T-helper 2 cell treated with Interferon-gamma antibody and Interleukin-4, amounts not matched to agents 5 μg/mL and 100 μg/mL, for 36 hours (primary cell): Measurements from ENCODE around the gene ASIC3.

Source experiments
- DNase-seq: peaks from one replicate; pipeline ENCODE4 v3.0.0; 2021; ENCODE audit warnings: low spot score
- H3K27ac Mint-ChIP-seq: one replicate; pipeline ENCODE4 v1.8.0; 2021; ENCODE audit warnings: mild to moderate bottlenecking, mixed read lengths
- H3K27me3 Mint-ChIP-seq: one replicate; pipeline ENCODE4 v1.8.0; 2021; ENCODE audit warnings: low read depth, mixed read lengths
- H3K36me3 Mint-ChIP-seq: one replicate; pipeline ENCODE4 v1.8.0; 2021; ENCODE audit warnings: low read depth, mixed read lengths
- H3K4me1 Mint-ChIP-seq: one replicate; pipeline ENCODE4 v1.8.0; 2021; ENCODE audit warnings: low read depth, mixed read lengths
- H3K4me3 Mint-ChIP-seq: one replicate; pipeline ENCODE4 v1.8.0; 2022; ENCODE audit warnings: mild to moderate bottlenecking, moderate library complexity, mixed read lengths
- H3K9me3 Mint-ChIP-seq: one replicate; pipeline ENCODE4 v1.8.0; 2021; ENCODE audit warnings: mixed read lengths

Gene ASIC3

GRCh38 chr7:151089893-151090730, 41.8 kb downstream of the ASIC3 start:
- no peak overlapping the region for H3K4me3 Mint-ChIP-seq
- peaks cover 2% of the 10 kb centered on the region for H3K27me3 Mint-ChIP-seq
- no peak overlapping the region for H3K27ac Mint-ChIP-seq
- no peaks in the 10 kb centered on the region for H3K36me3 Mint-ChIP-seq
- DNase-seq, result no peak
- H3K9me3 Mint-ChIP-seq, result no peaks in the 10 kb centered on the region
- peaks cover 17% of the 10 kb centered on the region for H3K4me1 Mint-ChIP-seq

- Mint-ChIP-seq H3K27me3 (no peaks in the 10 kb centered on the region), H3K4me1 (peaks cover 8% of the 10 kb centered on the region), H3K4me3 (no peak overlapping the region), H3K27ac (no peak overlapping the region), H3K36me3 (no peaks in the 10 kb centered on the region), H3K9me3 (no peaks in the 10 kb centered on the region)
- DNase-seq, result no peak
Measured at GRCh38 chr7:151091003-151091402, 42.7 kb downstream of the ASIC3 start.

- no peaks in the 10 kb centered on the region for H3K27me3 Mint-ChIP-seq
Measured at GRCh38 chr7:151091431-151091830, 43.1 kb downstream of the ASIC3 start.

GRCh38 chr7:151091988-151092387, 43.7 kb downstream of the ASIC3 start:
- Mint-ChIP-seq H3K4me1 (peaks cover 8% of the 10 kb centered on the region), H3K27ac (no peak overlapping the region), H3K4me3 (no peak overlapping the region), H3K9me3 (no peaks in the 10 kb centered on the region), H3K27me3 (no peaks in the 10 kb centered on the region), H3K36me3 (no peaks in the 10 kb centered on the region)
- no peak for DNase-seq

More at GRCh38 chr7:151091431-151091830, 43.1 kb downstream of the ASIC3 start:
- DNase-seq, result no peak
- Mint-ChIP-seq H3K36me3 (no peaks in the 10 kb centered on the region), H3K9me3 (no peaks in the 10 kb centered on the region), H3K4me1 (peaks cover 8% of the 10 kb centered on the region), H3K27ac (no peak overlapping the region), H3K4me3 (no peak overlapping the region)

- Mint-ChIP-seq H3K27ac (no peak overlapping the region), H3K4me3 (no peak overlapping the region), H3K4me1 (peaks cover 4% of the 10 kb centered on the region), H3K36me3 (no peaks in the 10 kb centered on the region), H3K9me3 (no peaks in the 10 kb centered on the region), H3K27me3 (no peaks in the 10 kb centered on the region)
- no peak for DNase-seq
Measured at GRCh38 chr7:151093748-151094147, 45.4 kb downstream of the ASIC3 start.

GRCh38 chr7:151094675-151095074, 46.3 kb downstream of the ASIC3 start:
- no peaks in the 10 kb centered on the region for H3K4me1 Mint-ChIP-seq
- no peaks in the 10 kb centered on the region for H3K36me3 Mint-ChIP-seq
- H3K27me3 Mint-ChIP-seq, result no peaks in the 10 kb centered on the region
- no peak for DNase-seq
- no peak overlapping the region for H3K4me3 Mint-ChIP-seq
- H3K9me3 Mint-ChIP-seq, result no peaks in the 10 kb centered on the region
- no peak overlapping the region for H3K27ac Mint-ChIP-seq

- no peak for DNase-seq
- no peaks in the 10 kb centered on the region for H3K36me3 Mint-ChIP-seq
- no peaks in the 10 kb centered on the region for H3K27me3 Mint-ChIP-seq
- H3K9me3 Mint-ChIP-seq, result no peaks in the 10 kb centered on the region
- no peak overlapping the region for H3K27ac Mint-ChIP-seq
- no peaks in the 10 kb centered on the region for H3K4me1 Mint-ChIP-seq
- H3K4me3 Mint-ChIP-seq, result no peak overlapping the region
Measured at GRCh38 chr7:151095123-151095797, 46.9 kb downstream of the ASIC3 start.

GRCh38 chr7:151095828-151096475, 47.6 kb downstream of the ASIC3 start:
- no peak overlapping the region for H3K4me3 Mint-ChIP-seq
- no peaks in the 10 kb centered on the region for H3K9me3 Mint-ChIP-seq
- DNase-seq, result no peak
- H3K27me3 Mint-ChIP-seq, result no peaks in the 10 kb centered on the region
- no peak overlapping the region for H3K27ac Mint-ChIP-seq
- H3K36me3 Mint-ChIP-seq, result no peaks in the 10 kb centered on the region
- H3K4me1 Mint-ChIP-seq, result no peaks in the 10 kb centered on the region

GRCh38 chr7:151099486-151100211, 51.3 kb downstream of the ASIC3 start:
- Mint-ChIP-seq H3K36me3 (no peaks in the 10 kb centered on the region), H3K4me3 (no peak overlapping the region), H3K27me3 (no peaks in the 10 kb centered on the region), H3K9me3 (no peaks in the 10 kb centered on the region), H3K27ac (no peak overlapping the region), H3K4me1 (no peaks in the 10 kb centered on the region)
- no peak for DNase-seq

- Mint-ChIP-seq H3K4me1 (no peaks in the 10 kb centered on the region), H3K36me3 (no peaks in the 10 kb centered on the region), H3K9me3 (no peaks in the 10 kb centered on the region), H3K27ac (no peak overlapping the region), H3K4me3 (no peak overlapping the region), H3K27me3 (no peaks in the 10 kb centered on the region)
- no peak for DNase-seq
Measured at GRCh38 chr7:151100921-151101320, 52.6 kb downstream of the ASIC3 start.

- no peaks in the 10 kb centered on the region for H3K36me3 Mint-ChIP-seq
- H3K9me3 Mint-ChIP-seq, result no peaks in the 10 kb centered on the region
- no peak overlapping the region for H3K4me3 Mint-ChIP-seq
- H3K4me1 Mint-ChIP-seq, result no peaks in the 10 kb centered on the region
- no peaks in the 10 kb centered on the region for H3K27me3 Mint-ChIP-seq
- no peak for DNase-seq
- no peak overlapping the region for H3K27ac Mint-ChIP-seq
Measured at GRCh38 chr7:151101621-151102396, 53.5 kb downstream of the ASIC3 start.
